Measurements from ENCODE around the gene RPS15.
A peak's percentile ranks its signal among the peaks of the same experiment; 100 is the strongest.

RPS15 gene

DNA sequence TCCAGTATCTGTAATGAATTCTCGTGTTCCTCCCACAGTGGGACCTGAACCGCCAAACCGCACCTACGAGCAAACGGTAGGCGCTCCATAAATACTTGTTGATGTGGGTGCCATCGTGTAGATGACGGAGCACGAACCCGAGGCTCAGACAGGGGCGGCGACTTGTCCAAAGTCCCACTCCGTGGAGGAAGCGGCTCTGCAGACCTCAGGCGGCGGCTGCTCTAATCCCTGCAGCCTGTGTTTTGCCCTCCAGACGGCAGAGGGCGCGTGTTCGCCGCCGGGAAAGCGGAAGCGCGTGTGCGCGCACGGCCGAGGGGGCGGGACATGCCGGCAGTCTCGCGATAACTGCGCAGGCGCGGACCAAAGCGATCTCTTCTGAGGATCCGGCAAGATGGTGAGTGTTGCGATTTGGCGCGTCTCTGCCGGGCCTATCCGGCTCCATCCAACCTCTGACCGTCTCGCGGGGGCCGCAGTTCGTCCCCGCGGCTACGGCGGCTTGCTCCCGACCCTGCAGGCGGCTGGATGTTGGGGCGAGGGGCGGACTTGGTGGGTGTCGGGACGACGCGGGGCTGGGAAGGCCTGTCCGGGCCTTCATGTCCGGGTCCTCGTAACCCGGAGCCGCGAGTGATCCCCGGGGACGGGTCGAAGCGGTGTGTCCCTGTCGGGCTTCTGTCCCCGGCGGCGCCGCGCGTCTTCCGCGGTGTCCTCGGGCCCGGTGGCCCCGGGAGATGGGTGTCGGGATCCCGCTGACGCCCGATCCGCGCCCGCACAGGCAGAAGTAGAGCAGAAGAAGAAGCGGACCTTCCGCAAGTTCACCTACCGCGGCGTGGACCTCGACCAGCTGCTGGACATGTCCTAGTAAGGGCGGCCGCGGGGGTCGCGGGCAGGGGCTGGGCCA, at the start of gene RPS15:
Gene RPS15, plus strand, starts transcription at position 362 of the 898 bp plus-strand sequence. Its CDS starts 30 bp downstream, at position 392.
- peak; percentile 75 for DNase-seq

DNA sequence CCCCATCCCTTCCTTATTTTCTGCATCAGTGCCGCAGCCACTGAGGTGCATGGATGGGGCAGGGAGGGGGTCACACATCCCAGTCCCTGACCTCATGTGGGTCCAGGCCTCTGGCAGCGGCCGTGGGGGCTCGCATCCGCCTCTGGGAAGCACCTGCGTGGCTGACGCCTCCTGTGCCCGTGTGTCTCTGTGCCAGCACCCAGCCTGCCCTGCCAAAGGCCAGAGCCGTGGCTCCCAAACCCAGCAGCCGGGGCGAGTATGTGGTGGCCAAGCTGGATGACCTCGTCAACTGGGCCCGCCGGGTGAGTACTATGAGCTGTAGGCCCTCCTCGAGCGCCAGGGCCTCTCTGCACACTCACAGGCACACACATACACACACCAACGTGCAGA, 49.6 kb upstream of the RPS15 start:
- no peak for DNase-seq

GRCh38 chr19:1389033-1389940, 48.9 kb upstream of the RPS15 start:
- DNase-seq = no peak

- no peak for DNase-seq
These were observed 47.2 kb upstream of the RPS15 start for GRCh38 chr19:1390890-1391423.

DNA sequence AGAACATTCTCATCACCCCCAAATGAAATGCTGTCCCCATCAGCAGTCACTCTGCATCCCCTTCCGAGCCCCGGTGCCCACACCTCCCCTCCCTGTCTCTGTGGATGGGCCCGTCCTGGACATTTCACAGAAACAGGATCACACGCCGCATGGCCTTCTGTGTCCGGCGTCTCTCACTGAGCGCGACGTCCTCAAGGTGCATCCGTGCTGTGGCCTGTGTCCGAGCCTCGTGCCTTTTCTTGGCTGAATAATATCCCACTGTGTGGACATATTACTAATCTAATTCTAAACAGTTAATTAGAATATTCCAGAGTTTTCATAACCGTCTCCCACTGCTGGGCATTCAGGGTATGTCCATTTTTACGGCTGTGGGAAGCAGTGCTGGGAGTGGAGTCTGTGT, 45.8 kb upstream of the RPS15 start:
- DNase-seq = no peak

GRCh38 chr19:1392939-1393530, 45.2 kb upstream of the RPS15 start:
- no peak for DNase-seq

GRCh38 chr19:1393841-1394240, 44.4 kb upstream of the RPS15 start:
- no peak for DNase-seq

DNA sequence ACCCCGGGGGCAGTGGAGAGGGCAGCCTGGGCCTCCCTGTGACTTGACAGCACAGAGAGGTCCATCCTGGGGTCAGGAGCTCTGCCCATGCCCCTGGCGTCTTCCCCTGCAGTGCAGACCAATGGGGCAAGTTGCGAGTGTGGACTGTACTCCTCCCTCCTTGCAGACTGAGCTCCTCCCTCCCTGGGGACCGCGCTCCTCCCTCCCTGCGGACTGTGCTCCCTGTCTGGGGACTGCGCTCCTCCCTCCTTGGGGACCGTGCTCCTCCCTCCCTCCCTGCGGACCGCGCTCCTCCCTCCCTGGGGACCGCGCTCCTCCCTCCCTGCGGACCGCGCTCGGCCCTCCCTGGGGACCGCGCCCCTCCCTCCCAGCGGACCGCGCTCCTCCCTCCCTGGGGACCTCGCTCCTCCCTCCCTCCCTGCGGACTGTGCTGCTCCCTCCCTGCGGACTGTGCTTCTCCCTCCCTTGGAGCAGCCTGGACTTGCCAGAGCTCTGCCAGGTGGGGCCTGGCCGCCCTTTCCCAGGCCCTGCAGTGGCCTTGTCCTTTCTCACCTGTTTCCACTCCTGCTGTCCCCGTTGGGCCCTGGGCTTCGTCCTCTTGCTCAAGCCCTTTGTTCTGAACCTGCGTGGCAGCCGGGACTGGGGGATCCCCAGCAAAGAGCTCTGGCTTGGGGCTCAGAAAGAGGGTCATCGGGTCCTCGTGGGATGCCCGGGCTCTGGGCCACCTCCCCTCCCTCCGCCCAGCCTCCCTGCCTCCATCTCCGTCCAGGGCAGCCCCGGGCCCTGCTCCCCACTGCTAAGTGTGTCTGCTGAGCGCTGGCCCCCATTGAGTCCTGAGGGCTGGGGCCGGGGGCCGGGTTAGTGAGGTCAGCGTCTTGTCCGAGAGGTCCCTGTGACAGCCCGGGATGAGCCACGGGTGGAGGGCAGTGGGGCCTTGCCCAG, 43.7 kb upstream of the RPS15 start:
- no peak for DNase-seq

DNA sequence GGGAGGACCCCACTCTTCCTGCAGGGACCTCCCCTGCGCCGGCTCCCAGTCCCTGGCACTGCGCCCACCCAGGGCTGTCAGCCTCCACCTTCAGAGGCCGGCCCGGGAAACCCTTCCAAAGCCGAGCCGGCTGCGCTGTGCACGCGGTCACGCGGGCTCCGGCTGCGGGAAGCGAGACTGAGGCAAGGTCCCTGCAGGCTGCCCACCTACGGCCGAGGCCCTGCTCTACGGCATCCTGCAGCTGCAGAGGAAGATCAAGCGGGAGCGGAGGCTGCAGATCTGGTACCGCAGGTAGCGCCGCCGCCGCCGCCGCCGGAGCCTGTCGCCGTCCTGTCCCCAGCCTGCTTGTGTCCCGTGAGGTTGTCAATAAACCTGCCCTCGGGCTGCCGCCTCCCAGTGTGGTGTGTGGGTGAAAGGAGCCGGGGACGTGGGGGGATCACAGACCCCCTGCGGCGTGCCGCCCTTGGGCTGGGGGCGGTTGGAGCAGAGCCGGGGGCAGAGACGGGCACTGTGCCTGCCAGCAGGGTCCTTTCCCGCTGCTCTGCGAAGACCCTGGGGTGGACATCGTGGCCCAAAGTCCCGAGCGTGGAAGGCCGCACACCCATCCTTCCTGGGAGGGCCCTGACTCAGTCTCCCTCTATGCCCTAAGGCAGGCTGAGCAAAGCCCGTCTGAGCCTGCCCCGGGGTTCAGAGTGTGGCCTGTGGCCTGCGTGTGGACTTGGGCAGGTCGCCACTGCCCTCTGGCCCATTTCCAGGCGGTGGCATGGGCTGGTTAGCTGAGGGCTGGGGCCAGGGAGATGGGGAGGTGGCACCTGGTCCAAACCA, 42.8 kb upstream of the RPS15 start:
- no peak for DNase-seq

- no peak for DNase-seq
These were observed 42.0 kb upstream of the RPS15 start for GRCh38 chr19:1396019-1396767.

DNA sequence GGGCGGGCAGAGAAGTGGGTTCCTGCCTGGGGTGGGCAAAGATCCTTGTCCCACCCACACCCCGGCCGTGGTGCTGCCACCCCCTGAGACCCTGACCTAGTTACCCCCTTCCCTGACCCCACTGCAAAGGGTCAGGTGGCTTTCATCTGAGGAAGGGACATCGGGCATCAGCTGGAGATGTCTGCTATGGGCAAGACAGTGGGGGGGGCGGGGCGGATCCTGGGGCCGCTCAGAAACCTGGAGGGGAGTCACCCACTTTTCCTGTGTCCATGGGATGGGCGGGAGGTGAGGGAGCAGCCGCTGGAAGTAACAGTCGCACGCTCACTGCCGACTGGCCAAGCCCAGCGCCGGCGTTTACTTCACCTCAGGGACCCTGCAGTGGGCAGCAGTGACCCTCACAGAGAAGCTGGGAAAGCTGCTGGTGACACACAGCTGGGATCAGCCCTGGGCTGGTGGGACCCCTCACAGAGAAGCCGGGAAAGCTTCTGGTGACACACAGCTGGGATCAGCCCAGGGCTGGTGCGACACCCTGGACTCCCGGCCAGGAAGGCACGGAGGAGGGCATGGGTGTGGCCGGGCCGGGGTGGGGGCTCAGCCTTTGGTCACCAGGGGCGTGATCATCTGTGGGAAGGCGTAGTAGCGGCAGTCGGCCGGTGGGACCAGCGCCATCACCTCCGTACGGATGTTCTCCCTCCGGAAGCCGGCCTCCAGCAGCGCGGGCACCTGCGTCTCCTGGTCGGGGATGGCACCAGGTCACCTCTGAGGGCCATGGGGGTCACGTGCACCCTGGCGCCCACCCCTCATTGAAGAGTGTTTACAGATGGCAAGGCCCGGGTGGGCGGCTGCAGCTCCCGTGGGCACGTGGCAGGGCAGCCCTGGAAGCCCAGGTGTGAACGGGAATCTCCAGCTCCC, 41.2 kb upstream of the RPS15 start:
- no peak for DNase-seq

GRCh38 chr19:1397838-1398237, 40.4 kb upstream of the RPS15 start:
- DNase-seq = no peak

GRCh38 chr19:1399079-1399478, 39.1 kb upstream of the RPS15 start:
- no peak for DNase-seq

DNA sequence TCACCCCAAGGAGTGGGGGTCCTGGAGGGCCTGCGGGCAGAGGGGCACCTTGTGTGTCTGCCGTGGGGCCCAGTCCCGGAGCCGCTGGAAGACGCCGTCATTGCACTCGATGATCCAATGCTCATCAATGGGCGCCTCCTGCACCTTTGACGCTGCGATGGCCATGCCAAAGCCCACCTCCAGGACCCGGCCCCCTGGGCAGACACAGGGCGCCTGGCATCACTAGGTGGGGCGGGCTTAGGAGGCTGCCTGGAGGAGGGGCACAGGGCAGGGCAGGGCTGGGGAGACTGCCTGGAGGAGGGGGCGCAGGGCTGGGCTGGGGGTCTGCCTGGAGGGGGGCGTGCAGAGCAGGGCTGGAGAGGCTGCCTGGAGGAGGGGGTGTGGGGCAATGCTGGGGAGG, 38.5 kb upstream of the RPS15 start:
- DNase-seq = no peak

- no peak for DNase-seq
These were observed 37.7 kb upstream of the RPS15 start for GRCh38 chr19:1400281-1401137.

DNA sequence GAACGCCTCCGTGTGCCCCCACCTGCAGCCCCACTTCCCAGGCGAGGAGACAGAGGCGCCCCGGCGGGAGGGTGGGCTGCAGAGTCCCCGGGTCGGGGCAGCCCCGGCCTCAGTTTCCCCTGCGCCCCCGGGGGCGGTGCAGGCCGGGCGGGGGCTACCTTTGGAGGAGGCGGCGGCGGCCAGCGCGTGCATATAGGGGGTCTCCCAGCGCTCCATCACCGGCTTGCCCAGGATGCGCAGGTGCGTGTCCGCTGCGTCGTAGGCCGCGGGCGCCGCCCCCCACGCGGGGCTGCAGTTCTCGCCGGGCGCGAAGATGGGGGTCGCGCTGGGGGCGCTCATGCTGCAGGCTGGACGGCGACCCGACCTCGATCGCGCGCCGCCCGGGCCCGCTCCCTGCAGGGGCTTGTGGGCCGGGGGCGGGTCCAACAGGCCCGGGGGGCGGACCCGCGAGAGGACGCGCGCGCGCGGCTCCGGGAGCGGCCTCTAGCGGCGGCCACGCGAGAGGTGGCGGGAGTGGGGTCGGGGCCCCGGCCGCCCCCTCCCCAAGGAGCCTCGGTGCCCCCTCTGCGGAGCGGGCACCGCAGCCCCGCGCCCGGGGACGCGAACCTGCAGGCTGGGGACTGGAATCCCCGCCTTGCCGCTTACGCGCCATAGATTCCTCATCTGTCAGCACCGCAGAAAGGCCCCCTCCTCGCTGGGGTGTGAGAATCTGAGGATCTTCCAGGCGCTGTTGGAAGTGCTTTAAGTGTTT, 36.9 kb upstream of the RPS15 start, which contains the start of gene GAMT:
Gene GAMT, minus strand, starts transcription at position 405 of the 751 bp plus-strand sequence. Its CDS starts 66 bp downstream, at position 339.
- DNase-seq = no peak

DNA sequence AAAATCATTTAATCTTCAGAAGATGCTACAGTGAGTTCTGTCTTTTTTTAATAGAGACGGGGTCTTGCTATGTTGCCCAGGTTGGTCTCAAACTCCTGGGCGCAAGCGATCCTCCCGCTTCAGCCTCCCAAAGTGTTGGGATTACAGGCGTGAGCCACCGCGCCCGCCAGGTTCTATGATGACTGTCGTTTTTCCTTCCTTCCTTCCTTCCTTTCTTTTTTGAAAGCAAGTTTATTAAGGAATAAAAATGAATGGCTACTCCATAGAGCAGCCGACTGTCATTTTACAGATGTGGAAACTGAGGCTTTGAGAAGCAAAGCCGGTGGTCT, 36.3 kb upstream of the RPS15 start:
- DNase-seq = no peak

Measured in NCI-H187 treated with DMSO at 0.1 percent for 48 hours (cell line).